GM12892 (cell line): ENCODE results near the gene PCDHGB7.

Source experiments
- POLR2A ChIP-seq: IDR thresholded peaks from 2 replicates; pipeline ENCODE4 v1.6.1; 2011; ENCODE audit warnings: low read depth, low read length, control low read depth
- POLR2AphosphoS5 ChIP-seq: IDR thresholded peaks from 2 replicates; pipeline ENCODE4 v1.6.1; 2011; ENCODE audit warnings: low read depth, low read length, control low read depth

DNA sequence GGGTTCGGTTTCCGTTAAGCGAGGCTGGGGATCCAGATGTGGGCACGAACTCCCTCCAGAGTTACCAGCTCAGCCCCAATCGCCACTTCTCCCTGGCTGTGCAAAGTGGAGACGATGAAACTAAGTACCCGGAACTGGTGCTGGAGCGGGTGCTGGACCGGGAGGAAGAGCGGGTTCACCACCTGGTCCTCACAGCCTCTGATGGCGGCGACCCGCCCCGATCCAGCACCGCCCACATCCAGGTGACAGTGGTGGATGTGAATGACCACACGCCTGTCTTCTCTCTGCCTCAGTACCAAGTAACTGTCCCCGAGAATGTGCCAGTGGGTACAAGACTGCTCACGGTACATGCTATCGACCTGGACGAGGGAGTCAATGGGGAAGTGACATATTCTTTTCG lies 34.1 kb upstream of the PCDHGB7 start:
- TF ChIP-seq POLR2A (no peak), POLR2AphosphoS5 (no peak)
